Measurements from ENCODE around the gene ADIRF. TPM values are rescaled to one million over a fixed set of nuclear protein-coding genes. Genes with fewer than 3 reads are reported as not detected.
"Not testable (repeated sequence)": the region's sequence is repeated elsewhere in the genome, so short reads cannot be mapped to it uniquely, and the experiment has no call there.

Gene ADIRF
- polyA plus RNA-seq, 4 donors, result 13.9 to 44.9 (median 26.2) TPM

DNA sequence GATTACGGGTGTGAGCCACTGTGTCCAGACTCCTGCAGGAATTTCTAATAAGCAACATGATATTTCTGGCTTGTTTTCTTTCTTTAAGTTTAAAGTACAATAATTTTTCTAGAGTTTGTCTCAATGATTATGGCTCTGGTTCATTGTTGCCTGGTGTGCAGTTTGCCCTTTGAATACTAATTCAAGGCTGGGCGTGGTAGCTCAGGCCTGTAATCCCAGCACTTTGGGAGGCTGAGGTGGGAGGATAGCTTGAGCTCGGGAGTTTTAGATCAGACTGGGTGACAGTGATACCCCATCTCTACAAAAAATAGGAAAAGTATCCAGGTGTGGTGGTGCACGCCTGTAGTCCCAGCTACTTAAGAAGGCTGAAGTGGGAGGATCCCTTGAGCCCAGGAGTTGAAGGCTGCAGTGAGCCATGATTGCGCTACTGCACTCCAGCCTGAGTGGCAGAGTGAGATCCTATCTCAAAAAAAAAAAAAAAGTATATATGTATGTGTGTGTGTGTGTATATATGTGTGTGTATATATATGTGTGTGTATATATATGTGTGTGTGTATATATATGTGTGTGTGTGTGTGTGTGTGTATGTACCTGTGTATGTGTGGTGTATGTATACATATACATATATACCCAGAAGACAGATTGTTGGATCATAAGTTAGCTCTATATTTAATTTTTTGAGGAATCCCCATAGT, 8.2 kb downstream of the ADIRF start:
- DNase-seq (ENCODE audit: low read depth in 4 of 4, low spot score in 3 of 4), result no peak

GRCh38 chr10:86978457-86978856, 10.2 kb downstream of the ADIRF start:
- DNase-seq (ENCODE audit: low read depth in 4 of 4, low spot score in 3 of 4), result not testable (repeated sequence)

- no peak for DNase-seq (ENCODE audit: low read depth in 4 of 4, low spot score in 3 of 4)
These were observed 11.1 kb downstream of the ADIRF start for GRCh38 chr10:86979296-86979818.

GRCh38 chr10:86979977-86980448, 11.7 kb downstream of the ADIRF start:
- DNase-seq (ENCODE audit: low read depth in 4 of 4, low spot score in 3 of 4), result no peak

GRCh38 chr10:86981020-86981419, 12.7 kb downstream of the ADIRF start:
- DNase-seq (ENCODE audit: low read depth in 4 of 4, low spot score in 3 of 4), result not testable (repeated sequence)

DNA sequence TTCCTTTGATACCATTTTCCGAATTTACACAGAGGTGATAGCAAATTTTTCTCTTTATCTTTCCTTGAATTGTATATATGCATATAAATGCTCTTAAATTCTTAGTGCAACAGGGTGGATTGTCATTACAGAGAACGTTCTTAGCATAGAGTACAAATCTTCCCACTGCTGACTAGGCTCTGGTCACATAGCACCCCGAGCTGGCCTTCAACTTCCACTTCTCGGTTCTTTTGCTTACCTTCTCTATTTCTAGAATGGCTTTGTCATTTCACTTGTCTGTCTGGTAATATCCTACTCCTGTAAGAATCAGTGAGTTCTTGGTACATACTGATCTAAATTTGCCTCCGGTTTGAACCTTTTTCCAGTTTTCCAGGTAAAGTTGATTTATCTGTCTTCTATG, 13.4 kb downstream of the ADIRF start:
- no peak for DNase-seq (ENCODE audit: low read depth in 4 of 4, low spot score in 3 of 4)

DNA sequence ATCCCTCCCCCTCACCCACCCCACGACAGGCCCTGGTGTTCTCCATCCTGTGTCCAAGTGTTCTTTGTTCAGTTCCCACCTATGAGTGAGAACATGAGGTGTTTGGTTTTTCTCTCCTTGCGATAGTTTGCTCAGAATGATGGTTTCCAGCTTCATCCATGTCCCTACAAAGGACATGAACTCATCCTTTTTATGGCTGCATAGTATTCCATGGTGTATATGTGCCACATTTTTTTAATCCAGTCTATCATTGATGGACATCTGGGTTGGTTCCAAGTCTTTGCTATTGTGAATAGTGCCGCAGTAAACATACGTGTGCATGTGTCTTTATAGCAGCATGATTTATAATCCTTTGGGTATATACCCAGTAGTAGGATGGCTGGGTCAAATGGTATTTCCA, 16.2 kb downstream of the ADIRF start:
- DNase-seq (ENCODE audit: low read depth in 4 of 4, low spot score in 3 of 4), result not testable (repeated sequence)

GRCh38 chr10:86988520-86988919, 20.2 kb downstream of the ADIRF start:
- DNase-seq (ENCODE audit: low read depth in 4 of 4, low spot score in 3 of 4), result no peak

GRCh38 chr10:86991362-86991761, 23.1 kb downstream of the ADIRF start:
- DNase-seq (ENCODE audit: low read depth in 4 of 4, low spot score in 3 of 4), result not testable (repeated sequence)

DNA sequence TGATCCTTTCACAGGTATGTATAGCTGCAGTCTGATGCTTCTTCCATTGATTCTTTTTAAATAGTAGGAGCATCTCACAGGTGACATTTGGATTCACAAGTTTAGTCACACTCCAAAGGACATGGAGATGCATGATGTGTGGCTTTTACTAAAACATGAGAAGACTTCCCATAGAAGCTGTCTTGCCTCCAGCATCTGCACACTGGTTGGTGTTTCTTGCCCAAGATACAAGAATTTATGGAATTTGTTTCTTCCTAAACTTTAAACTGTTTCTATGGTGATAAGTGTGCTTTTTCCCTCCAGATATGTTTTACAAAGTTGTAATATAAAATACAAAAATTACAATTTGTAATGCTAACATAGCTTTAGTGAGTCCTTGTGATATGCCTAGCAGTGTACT, 24.2 kb downstream of the ADIRF start:
- no peak for DNase-seq (ENCODE audit: low read depth in 4 of 4, low spot score in 3 of 4)

DNA sequence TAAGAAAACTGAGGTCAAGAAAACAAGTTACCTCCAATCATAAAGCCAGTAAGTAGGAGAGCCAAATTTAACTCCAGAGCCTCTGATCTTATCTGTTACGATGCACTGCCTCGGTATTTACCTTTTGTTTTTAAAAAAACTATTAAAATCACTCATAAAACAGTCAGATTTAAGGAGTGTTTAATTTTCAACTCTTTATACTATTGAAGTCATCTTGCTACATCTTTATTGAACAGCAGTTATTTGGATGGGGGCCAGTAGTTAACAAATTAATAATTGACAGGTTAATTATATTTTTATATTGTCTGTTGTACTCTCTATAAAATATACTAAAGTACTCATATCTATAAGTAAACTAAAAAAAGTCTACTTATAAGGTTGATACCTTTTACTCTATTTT, 24.6 kb downstream of the ADIRF start:
- DNase-seq (ENCODE audit: low read depth in 4 of 4, low spot score in 3 of 4), result no peak

DNA sequence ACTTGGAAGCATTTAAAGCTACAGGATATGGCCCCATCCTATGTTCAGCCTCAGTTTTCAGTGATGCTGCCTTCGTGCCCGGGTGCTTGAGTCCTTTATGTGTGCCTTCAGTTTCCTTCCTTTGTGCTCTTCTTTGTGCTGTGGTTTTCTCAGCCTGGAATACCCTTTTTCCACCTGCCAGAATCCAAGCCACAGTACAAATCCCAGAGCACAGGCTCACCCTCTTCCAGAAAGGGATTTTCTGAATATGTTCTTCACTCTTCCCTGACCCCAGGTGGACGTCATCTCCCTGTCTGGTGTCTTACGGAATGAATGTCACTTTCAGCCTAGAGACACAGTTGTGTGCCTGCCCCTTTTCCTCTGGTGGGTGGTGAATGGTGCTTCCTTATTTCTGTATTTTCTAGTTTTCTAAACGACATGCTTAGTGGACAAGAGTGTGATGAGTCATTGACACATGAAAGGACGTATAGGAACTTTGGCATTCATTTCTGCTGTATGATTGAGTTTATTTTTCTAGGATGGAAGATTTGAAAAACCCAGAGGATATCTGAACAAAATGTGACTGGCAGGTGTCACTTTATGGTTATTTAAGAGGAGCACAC, 31.6 kb downstream of the ADIRF start:
- DNase-seq (ENCODE audit: low read depth in 4 of 4, low spot score in 3 of 4), result not testable (repeated sequence)

DNA sequence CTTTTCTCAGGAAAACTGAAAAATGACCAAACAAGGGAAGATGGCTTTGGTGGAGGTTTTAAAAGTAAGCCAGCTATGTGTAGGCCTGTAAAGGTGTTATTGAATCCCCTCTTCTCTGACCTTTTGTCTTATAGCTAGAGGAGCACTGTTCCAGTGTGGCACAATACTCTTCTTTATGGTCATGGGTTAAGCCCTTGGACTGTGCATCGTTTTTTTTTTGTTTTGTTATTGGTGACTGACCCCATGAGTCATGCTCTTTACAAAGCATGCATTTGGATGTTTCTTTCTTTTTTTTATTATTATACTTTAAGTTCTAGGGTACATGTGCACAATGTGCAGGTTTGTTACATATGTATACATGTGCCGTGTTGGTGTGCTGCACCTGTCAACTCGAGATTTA, 32.2 kb downstream of the ADIRF start:
- no peak for DNase-seq (ENCODE audit: low read depth in 4 of 4, low spot score in 3 of 4)

DNA sequence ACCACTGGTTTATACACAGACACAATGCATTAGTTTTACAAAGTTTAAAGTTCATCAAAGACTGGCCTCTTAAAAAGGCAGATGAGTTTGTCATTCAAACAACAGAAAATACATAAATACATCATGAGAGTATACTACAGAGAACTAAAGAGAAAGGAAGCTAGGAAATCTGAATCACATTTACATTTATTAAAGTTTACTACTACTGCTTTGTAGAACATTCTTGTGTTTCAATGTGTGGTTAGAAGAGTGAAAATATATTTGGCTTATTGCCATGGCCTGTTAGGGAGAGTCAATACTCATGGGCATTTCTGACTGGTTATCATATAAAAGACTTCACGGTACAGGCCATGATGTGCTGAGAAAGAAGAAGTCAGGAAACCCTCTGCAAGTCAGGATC, 38.8 kb downstream of the ADIRF start:
- DNase-seq (ENCODE audit: low read depth in 4 of 4, low spot score in 3 of 4), result not testable (repeated sequence)

- DNase-seq (ENCODE audit: low read depth in 4 of 4, low spot score in 3 of 4), result not testable (repeated sequence)
These were observed 39.4 kb downstream of the ADIRF start for GRCh38 chr10:87007674-87008073.

GRCh38 chr10:87008303-87008702, 40.0 kb downstream of the ADIRF start:
- DNase-seq (ENCODE audit: low read depth in 4 of 4, low spot score in 3 of 4), result not testable (repeated sequence)

DNA sequence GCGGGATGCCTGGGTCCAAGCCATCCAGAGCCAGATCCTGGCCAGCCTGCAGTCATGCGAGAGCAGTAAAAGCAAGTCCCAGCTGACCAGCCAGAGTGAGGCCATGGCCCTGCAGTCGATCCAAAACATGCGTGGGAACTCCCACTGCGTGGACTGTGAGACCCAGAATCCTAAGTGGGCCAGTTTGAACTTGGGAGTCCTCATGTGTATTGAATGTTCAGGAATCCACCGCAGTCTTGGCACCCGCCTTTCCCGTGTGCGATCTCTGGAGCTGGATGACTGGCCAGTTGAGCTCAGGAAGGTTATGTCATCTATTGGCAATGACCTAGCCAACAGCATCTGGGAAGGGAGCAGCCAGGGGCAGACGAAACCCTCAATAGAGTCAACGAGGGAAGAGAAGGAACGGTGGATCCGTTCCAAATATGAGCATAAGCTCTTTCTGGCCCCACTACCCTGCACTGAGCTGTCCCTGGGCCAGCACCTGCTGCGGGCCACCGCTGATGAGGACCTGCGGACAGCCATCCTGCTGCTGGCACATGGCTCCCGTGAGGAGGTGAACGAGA, 40.9 kb downstream of the ADIRF start:
- not testable (repeated sequence) for DNase-seq (ENCODE audit: low read depth in 4 of 4, low spot score in 3 of 4)

GRCh38 chr10:87013528-87013927, 45.2 kb downstream of the ADIRF start:
- DNase-seq (ENCODE audit: low read depth in 4 of 4, low spot score in 3 of 4), result not testable (repeated sequence)

DNA sequence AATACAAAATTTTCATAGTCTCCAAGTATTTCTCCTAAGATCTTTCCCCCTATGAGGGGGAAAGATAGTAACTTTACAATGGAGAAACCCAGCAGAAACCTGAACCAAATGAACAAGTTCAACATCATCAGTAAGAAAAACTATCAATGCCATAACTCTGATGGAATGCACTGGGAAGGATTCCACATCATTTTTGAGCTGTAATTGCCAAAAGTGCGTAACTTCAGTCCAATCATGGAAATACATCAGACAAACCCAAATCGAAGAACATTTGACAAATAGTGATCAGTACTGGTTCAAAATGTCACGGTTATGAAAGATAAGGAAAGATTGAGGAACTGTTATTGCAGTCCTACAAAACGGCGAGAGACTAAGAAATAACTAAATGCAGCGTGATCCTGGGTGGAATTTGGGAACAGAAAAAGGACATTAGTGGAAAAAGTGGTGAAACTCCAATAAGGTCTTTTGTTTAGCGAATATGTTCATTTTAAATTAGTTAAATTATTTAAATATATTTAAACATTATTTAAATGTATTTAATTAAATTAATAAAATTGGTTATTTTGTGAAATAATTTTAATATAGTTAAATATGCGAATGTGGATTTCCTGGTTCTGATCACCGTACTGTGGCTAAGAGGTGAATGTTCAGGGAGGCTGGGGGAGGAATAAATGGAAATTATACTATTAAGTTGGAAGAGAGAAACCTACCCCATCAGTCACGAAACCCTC, 46.9 kb downstream of the ADIRF start:
- DNase-seq (ENCODE audit: low read depth in 4 of 4, low spot score in 3 of 4), result not testable (repeated sequence)

GRCh38 chr10:87018127-87018526, 49.8 kb downstream of the ADIRF start:
- not testable (repeated sequence) for DNase-seq (ENCODE audit: low read depth in 4 of 4, low spot score in 3 of 4)

DNA sequence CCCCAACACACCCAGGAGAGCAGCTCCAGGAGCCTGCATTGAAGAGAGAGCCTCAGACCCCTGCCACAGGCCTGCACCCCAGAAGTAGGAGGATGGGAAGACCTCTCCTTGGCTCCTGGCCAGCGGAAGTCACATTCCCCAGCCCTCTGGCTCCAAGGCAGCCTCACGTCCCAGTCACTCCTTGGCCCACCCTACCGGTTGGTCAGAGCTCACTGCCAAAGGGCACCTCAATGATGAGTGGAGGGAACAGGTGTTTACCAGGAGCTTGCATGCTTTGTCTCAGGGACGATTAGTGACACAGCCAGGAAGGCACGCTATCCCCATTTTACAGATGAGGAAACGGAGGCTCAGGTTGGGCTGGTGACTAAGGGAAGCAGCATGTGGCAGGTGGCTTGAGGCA, 50.8 kb downstream of the ADIRF start:
- DNase-seq (ENCODE audit: low read depth in 4 of 4, low spot score in 3 of 4), result not testable (repeated sequence)

Data from left renal pelvis (tissue), 4 donors.